H9 (cell line): ENCODE measurements around the gene SOX4. TPM values are rescaled to one million over a fixed set of nuclear protein-coding genes. Genes with fewer than 3 reads are reported as not detected.

ENCODE experiments used
- DNase-seq: peaks from one replicate; pipeline ENCODE4 v3.0.0-alpha.2; 2017
- H2AFZ ChIP-seq: one replicate; pipeline ENCODE4 v1.6.1; 2013; ENCODE audit warnings: mild to moderate bottlenecking, low read length, control low read depth, moderate library complexity
- H2AK5ac ChIP-seq: 2 replicates; pipeline ENCODE4 v1.6.1; 2013; ENCODE audit warnings: low read length, control low read depth, mixed read lengths; ENCODE audit not compliant: insufficient read length
- H2BK120ac ChIP-seq: one replicate; pipeline ENCODE4 v1.6.1; 2013; ENCODE audit warnings: low read depth, mild to moderate bottlenecking, low read length, control low read depth, inconsistent platforms; ENCODE audit not compliant: poor library complexity, severe bottlenecking
- H2BK12ac ChIP-seq: 2 replicates; pipeline ENCODE4 v1.6.1; 2013; ENCODE audit warnings: low read length, control low read depth, mixed read lengths, low read depth; ENCODE audit not compliant: insufficient read length
- H2BK15ac ChIP-seq: 2 replicates; pipeline ENCODE4 v1.6.1; 2013; ENCODE audit warnings: low read depth, low read length, control low read depth
- H2BK20ac ChIP-seq: one replicate; pipeline ENCODE4 v1.6.1; 2013; ENCODE audit warnings: low read depth, mild to moderate bottlenecking, low read length, control low read depth, inconsistent platforms; ENCODE audit not compliant: poor library complexity, severe bottlenecking
- H2BK5ac ChIP-seq: 2 replicates; pipeline ENCODE4 v1.6.1; 2013; ENCODE audit warnings: low read length, control low read depth, mixed read lengths; ENCODE audit not compliant: insufficient read length
- H3K14ac ChIP-seq: 2 replicates; pipeline ENCODE4 v1.6.1; 2013; ENCODE audit warnings: low read length, control low read depth; ENCODE audit not compliant: insufficient read depth
- H3K18ac ChIP-seq: 2 replicates; pipeline ENCODE4 v1.6.1; 2013; ENCODE audit warnings: low read depth, mild to moderate bottlenecking, mixed read lengths, low read length, control low read depth; ENCODE audit not compliant: insufficient read length
- H3K23ac ChIP-seq: 2 replicates; pipeline ENCODE4 v1.6.1; 2013; ENCODE audit warnings: low read length, control low read depth, mixed read lengths, low read depth; ENCODE audit not compliant: insufficient read length
- H3K23me2 ChIP-seq: 2 replicates; pipeline ENCODE4 v1.6.1; 2013; ENCODE audit warnings: low read depth, mild to moderate bottlenecking, mixed read lengths, low read length, control low read depth; ENCODE audit not compliant: insufficient read length, poor library complexity, severe bottlenecking
- H3K27ac ChIP-seq: 2 replicates; pipeline ENCODE4 v1.5.1; 2013; ENCODE audit warnings: low read length, control low read depth, mixed read lengths, low read depth; ENCODE audit not compliant: insufficient read length
- H3K27me3 ChIP-seq: 2 replicates; pipeline ENCODE4 v1.6.1; 2013; ENCODE audit warnings: low read length, control low read depth, inconsistent platforms; ENCODE audit not compliant: insufficient read depth
- H3K4ac ChIP-seq: 2 replicates; pipeline ENCODE4 v1.6.1; 2013; ENCODE audit warnings: low read depth, mild to moderate bottlenecking, control low read depth, inconsistent platforms, low read length, moderate library complexity
- H3K4me1 ChIP-seq: 2 replicates; pipeline ENCODE4 v1.6.1; 2013; ENCODE audit warnings: low read length, control low read depth, inconsistent platforms; ENCODE audit not compliant: insufficient read depth
- H3K4me2 ChIP-seq: 2 replicates; pipeline ENCODE4 v1.6.1; 2013; ENCODE audit warnings: low read length, control low read depth, mixed read lengths; ENCODE audit not compliant: insufficient read length, insufficient read depth
- H3K56ac ChIP-seq: 2 replicates; pipeline ENCODE4 v1.6.1; 2013; ENCODE audit warnings: low read depth, mild to moderate bottlenecking, mixed read lengths, low read length, control low read depth; ENCODE audit not compliant: insufficient read length
- H3K79me1 ChIP-seq: 2 replicates; pipeline ENCODE4 v1.6.1; 2013; ENCODE audit warnings: low read depth, mild to moderate bottlenecking, moderate library complexity, low read length, control low read depth, inconsistent platforms; ENCODE audit not compliant: insufficient read depth, poor library complexity, severe bottlenecking
- H3K79me2 ChIP-seq: 2 replicates; pipeline ENCODE4 v1.6.1; 2013; ENCODE audit warnings: low read length, control low read depth, inconsistent platforms; ENCODE audit not compliant: insufficient read depth
- H3K9ac ChIP-seq: 2 replicates; pipeline ENCODE4 v1.6.1; 2013; ENCODE audit warnings: low read length, control low read depth, mixed read lengths; ENCODE audit not compliant: insufficient read length; ENCODE audit errors: extremely low read depth
- H3K9me3 ChIP-seq: one replicate; pipeline ENCODE4 v1.6.1; 2013; ENCODE audit warnings: low read depth, low read length, inconsistent platforms; ENCODE audit not compliant: control insufficient read depth
- H3T11ph ChIP-seq: one replicate; pipeline ENCODE4 v1.6.1; 2013; ENCODE audit warnings: mild to moderate bottlenecking, low read length, control low read depth, inconsistent platforms
- H4K20me1 ChIP-seq: one replicate; pipeline ENCODE4 v1.6.1; 2013; ENCODE audit not compliant: control insufficient read depth, insufficient read length, insufficient read depth
- H4K5ac ChIP-seq: 2 replicates; pipeline ENCODE4 v1.6.1; 2013; ENCODE audit warnings: low read depth, mild to moderate bottlenecking, mixed read lengths, low read length, control low read depth; ENCODE audit not compliant: insufficient read length
- H4K8ac ChIP-seq: replicated peaks from 2 replicates; pipeline ENCODE4 v1.6.1; 2013; ENCODE audit warnings: low read length, control low read depth, mixed read lengths, low read depth; ENCODE audit not compliant: insufficient read length
- H4K91ac ChIP-seq: 2 replicates; pipeline ENCODE4 v1.6.1; 2013; ENCODE audit warnings: low read depth, mild to moderate bottlenecking, moderate library complexity, mixed read lengths, low read length, control low read depth; ENCODE audit not compliant: insufficient read length
- H3K27ac Mint-ChIP-seq, 3 experiments: 2 replicates in 2 of 3; 3 replicates in 1 of 3; pipeline ENCODE4 v1.8.0; 2020 to 2021; ENCODE audit warnings: mixed read lengths in 3 of 3, mild to moderate bottlenecking in 1 of 3, moderate library complexity in 1 of 3
- H3K27me3 Mint-ChIP-seq: 2 replicates; pipeline ENCODE4 v1.8.0; 2021; ENCODE audit warnings: low read depth, mild to moderate bottlenecking, moderate library complexity, mixed read lengths
- H3K36me3 Mint-ChIP-seq, 3 experiments: 2 replicates in 2 of 3; 3 replicates in 1 of 3; pipeline ENCODE4 v1.8.0; 2020 to 2021; ENCODE audit warnings: low read depth in 3 of 3, mixed read lengths in 3 of 3; ENCODE audit not compliant: insufficient read depth in 1 of 3
- H3K4me1 Mint-ChIP-seq, 2 experiments: 2 replicates each; pipeline ENCODE4 v1.8.0; 2020; ENCODE audit warnings: mixed read lengths in 2 of 2
- H3K4me3 Mint-ChIP-seq, 2 experiments: 2 replicates in 1 of 2; 3 replicates in 1 of 2; pipeline ENCODE4 v1.8.0; 2020 to 2021; ENCODE audit warnings: mild to moderate bottlenecking in 2 of 2, mixed read lengths in 2 of 2, moderate library complexity in 1 of 2
- H3K9me3 Mint-ChIP-seq, 2 experiments: 2 replicates in 1 of 2; 3 replicates in 1 of 2; pipeline ENCODE4 v1.8.0; 2020; ENCODE audit warnings: mild to moderate bottlenecking in 2 of 2, mixed read lengths in 2 of 2, moderate library complexity in 1 of 2
- WGBS: extraction: QIAGEN DNeasy Blood & Tissue Kit; methylation state at CpG from one replicate; pipeline ENCODE4 v1.1.7; 2013; ENCODE audit warnings: missing lambda C conversion rate, low lambda C conversion rate, mixed read lengths; ENCODE audit not compliant: insufficient read length; ENCODE audit errors: extremely low coverage; 5-methylcytosine and 5-hydroxymethylcytosine counted together
- total RNA-seq: library from RNA; stranded (reverse); gene quantifications from 2 replicates; pipeline ENCODE4 v1.2.1, GENCODE V29; 2021
- TF ChIP-seq, protein P1 (sequence below): fragments of 200-600 bp; sonication (generic); conservative IDR thresholded peaks from 3 replicates; pipeline ENCODE4 v1.8.0; 2021; ENCODE audit warnings: antibody characterized with exemption, mild to moderate bottlenecking

Gene SOX4
- total RNA-seq, 1 experiment from 2014 or later, result 108 TPM

- Histone ChIP-seq H3K4me2 (no peak overlapping the region), H3K4ac (no peak overlapping the region), H4K91ac (no peak overlapping the region), H2BK15ac (no peak overlapping the region), H2BK5ac (no peak overlapping the region), H3K79me1 (no peaks in the 10 kb centered on the region), H3K27me3 (no peaks in the 10 kb centered on the region), H3K18ac (no peak overlapping the region), H2BK12ac (no peak overlapping the region), H3K14ac (no peak overlapping the region), H2AFZ (no peak overlapping the region), H3K79me2 (peaks cover 7% of the 10 kb centered on the region; the same call in 1 of the 2 replicates), H2BK20ac (no peak overlapping the region), H3K23me2 (no peaks in the 10 kb centered on the region), H3K27ac (no peak overlapping the region), H3K23ac (no peak overlapping the region), H3K9ac (no peak overlapping the region), H3T11ph (no peak overlapping the region), H3K56ac (no peak overlapping the region), H2BK120ac (no peak overlapping the region), H4K8ac (no peak overlapping the region), H4K5ac (no peak overlapping the region), H2AK5ac (no peak overlapping the region), H4K20me1 (no peaks in the 10 kb centered on the region), H3K9me3 (no peaks in the 10 kb centered on the region), H3K4me1 (peaks cover 9% of the 10 kb centered on the region; the same call in 1 of the 2 replicates)
- Mint-ChIP-seq H3K27me3 (no peaks in the 10 kb centered on the region), H3K4me1 (peaks cover 47 to 48% of the 10 kb centered on the region in 2 experiments), H3K27ac (peak overlapping the region; percentile 66 to 88 (median 76); a peak in 2 of 7 replicates), H3K9me3 (peaks cover 0 to 3% of the 10 kb centered on the region in 2 experiments; a peak in 2 of 5 replicates), H3K36me3 (peaks cover 25 to 30% (median 28%) of the 10 kb centered on the region in 3 experiments), H3K4me3 (peak overlapping the region in 1 of 2 experiments; percentile 28; a peak in 1 of 5 replicates)
- DNase-seq, result peak; percentile 74
- TF ChIP-seq, protein P1, sequence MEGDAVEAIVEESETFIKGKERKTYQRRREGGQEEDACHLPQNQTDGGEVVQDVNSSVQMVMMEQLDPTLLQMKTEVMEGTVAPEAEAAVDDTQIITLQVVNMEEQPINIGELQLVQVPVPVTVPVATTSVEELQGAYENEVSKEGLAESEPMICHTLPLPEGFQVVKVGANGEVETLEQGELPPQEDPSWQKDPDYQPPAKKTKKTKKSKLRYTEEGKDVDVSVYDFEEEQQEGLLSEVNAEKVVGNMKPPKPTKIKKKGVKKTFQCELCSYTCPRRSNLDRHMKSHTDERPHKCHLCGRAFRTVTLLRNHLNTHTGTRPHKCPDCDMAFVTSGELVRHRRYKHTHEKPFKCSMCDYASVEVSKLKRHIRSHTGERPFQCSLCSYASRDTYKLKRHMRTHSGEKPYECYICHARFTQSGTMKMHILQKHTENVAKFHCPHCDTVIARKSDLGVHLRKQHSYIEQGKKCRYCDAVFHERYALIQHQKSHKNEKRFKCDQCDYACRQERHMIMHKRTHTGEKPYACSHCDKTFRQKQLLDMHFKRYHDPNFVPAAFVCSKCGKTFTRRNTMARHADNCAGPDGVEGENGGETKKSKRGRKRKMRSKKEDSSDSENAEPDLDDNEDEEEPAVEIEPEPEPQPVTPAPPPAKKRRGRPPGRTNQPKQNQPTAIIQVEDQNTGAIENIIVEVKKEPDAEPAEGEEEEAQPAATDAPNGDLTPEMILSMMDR, result no peak
- WGBS, result no CpG with 5 or more reads among the region's 23 CpGs
Measured at GRCh38 chr6:21601932-21602390, 8.4 kb downstream of the SOX4 start.
